GM21786 (cell line): ENCODE measurements around the gene METTL17.

ENCODE experiments used
- ATAC-seq: cut with Tn5 transposase; IDR thresholded peaks from one replicate; pipeline ENCODE4 v1.9.1; 2021; ENCODE audit not compliant: unreplicated experiment

METTL17 gene

GRCh38 chr14:21041676-21042433 lies 52.1 kb downstream of the METTL17 start, which contains the start of gene RNASE7:
RNASE7 (plus strand) TSS chr14:21042362; CDS start chr14:21042993, 631 bp downstream.
- no peak for ATAC-seq

- ATAC-seq: no peak
Observed at GRCh38 chr14:21042918-21043317, 53.1 kb downstream of the METTL17 start.

- no peak for ATAC-seq
Observed at GRCh38 chr14:21043387-21043973, 53.7 kb downstream of the METTL17 start.

GRCh38 chr14:21043974-21044618 lies 54.3 kb downstream of the METTL17 start:
- no peak for ATAC-seq
